Suprapubic skin (tissue), 4 donors: Measurements from ENCODE around the gene PEPD. TPM values are rescaled to one million over a fixed set of nuclear protein-coding genes. Genes with fewer than 3 reads are reported as not detected.

Source experiments
- DNase-seq, 2 donors: peaks; one replicate each; pipeline ENCODE4 v3.0.0-alpha.2; 2019; ENCODE audit warnings: low spot score in 2 of 2
- H3K27ac ChIP-seq: fragments of 200-600 bp; sonication (generic); one replicate; pipeline ENCODE4 v1.5.1; 2019
- H3K27me3 ChIP-seq: fragments of 200-600 bp; sonication (generic); one replicate; pipeline ENCODE4 v1.5.1; 2019
- H3K36me3 ChIP-seq: fragments of 200-600 bp; sonication (generic); one replicate; pipeline ENCODE4 v1.5.1; 2019
- H3K4me1 ChIP-seq: fragments of 200-600 bp; sonication (generic); one replicate; pipeline ENCODE4 v1.5.1; 2019
- H3K4me3 ChIP-seq: fragments of 200-600 bp; sonication (generic); one replicate; pipeline ENCODE4 v1.5.1; 2019; ENCODE audit warnings: mild to moderate bottlenecking
- H3K9me3 ChIP-seq: fragments of 200-600 bp; sonication (generic); one replicate; pipeline ENCODE4 v1.5.1; 2019
- EP300 ChIP-seq: sonication (generic); formaldehyde crosslinking; IDR thresholded peaks from one replicate; pipeline ENCODE4 v1.6.1; 2017; ENCODE audit warnings: antibody characterized with exemption
- POLR2A ChIP-seq, 2 donors: fragments of 450-650 bp; IDR thresholded peaks; one replicate each; pipeline ENCODE4 v1.6.1; 2017; ENCODE audit warnings: antibody characterized with exemption in 2 of 2, mild to moderate bottlenecking in 2 of 2, moderate library complexity in 2 of 2
- POLR2AphosphoS5 ChIP-seq, 3 donors: sonication (generic); formaldehyde crosslinking; IDR thresholded peaks; one replicate each; pipeline ENCODE4 v1.6.1; 2017; ENCODE audit warnings: antibody characterized with exemption in 3 of 3
- WGBS: methylation state at CpG from one replicate; pipeline ENCODE4 v1.1.5; 2018; 5-methylcytosine and 5-hydroxymethylcytosine counted together
- total RNA-seq, 4 donors: library from RNA; depleted of rRNA; stranded (reverse); fragments of >200 nt; gene quantifications; one replicate each; pipeline ENCODE4 v1.1.0, GENCODE V29; 2016
- TF ChIP-seq, protein P1 (sequence below), 2 donors: fragments of 200-600 bp in 1 of 2; fragments of 450-650 bp in 1 of 2; sonication (generic) in 1 of 2; IDR thresholded peaks; one replicate each; pipeline ENCODE4 v1.5.1; 2016 to 2019; ENCODE audit warnings: antibody characterized with exemption in 2 of 2, mild to moderate bottlenecking in 1 of 2, moderate library complexity in 1 of 2

Gene PEPD
- total RNA-seq, 4 donors from 2014 or later, result 35.2 to 73.8 (median 55.9) TPM

DNA sequence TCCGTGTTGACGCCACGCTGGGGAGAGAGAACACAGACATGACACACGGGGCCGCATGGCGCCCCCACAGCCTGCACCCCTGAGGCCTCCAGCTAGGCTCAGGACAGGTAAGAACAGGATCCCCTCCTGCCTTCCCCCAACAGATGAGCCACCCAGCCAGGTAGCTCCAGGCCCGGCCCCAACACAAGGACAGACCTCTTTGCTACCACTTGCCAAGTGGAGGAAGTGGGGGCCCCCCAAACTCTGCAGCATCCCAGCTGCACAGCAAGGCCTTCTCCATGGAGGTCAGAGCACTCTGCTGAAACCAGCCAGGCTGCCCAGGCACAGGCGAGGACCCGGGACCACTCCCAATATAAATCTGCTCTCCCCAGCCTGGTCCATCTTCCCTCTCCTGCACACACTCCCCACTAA lies 31.5 kb downstream of the PEPD start:
- Histone ChIP-seq H3K9me3 (no peaks in the 10 kb centered on the region), H3K4me3 (no peak overlapping the region), H3K4me1 (no peaks in the 10 kb centered on the region), H3K27ac (no peak overlapping the region), H3K27me3 (no peaks in the 10 kb centered on the region), H3K36me3 (peaks cover 24% of the 10 kb centered on the region)
- no peak for TF ChIP-seq POLR2AphosphoS5 (IDR thresholded peaks at IDR 0.05)
- TF ChIP-seq, protein P1, sequence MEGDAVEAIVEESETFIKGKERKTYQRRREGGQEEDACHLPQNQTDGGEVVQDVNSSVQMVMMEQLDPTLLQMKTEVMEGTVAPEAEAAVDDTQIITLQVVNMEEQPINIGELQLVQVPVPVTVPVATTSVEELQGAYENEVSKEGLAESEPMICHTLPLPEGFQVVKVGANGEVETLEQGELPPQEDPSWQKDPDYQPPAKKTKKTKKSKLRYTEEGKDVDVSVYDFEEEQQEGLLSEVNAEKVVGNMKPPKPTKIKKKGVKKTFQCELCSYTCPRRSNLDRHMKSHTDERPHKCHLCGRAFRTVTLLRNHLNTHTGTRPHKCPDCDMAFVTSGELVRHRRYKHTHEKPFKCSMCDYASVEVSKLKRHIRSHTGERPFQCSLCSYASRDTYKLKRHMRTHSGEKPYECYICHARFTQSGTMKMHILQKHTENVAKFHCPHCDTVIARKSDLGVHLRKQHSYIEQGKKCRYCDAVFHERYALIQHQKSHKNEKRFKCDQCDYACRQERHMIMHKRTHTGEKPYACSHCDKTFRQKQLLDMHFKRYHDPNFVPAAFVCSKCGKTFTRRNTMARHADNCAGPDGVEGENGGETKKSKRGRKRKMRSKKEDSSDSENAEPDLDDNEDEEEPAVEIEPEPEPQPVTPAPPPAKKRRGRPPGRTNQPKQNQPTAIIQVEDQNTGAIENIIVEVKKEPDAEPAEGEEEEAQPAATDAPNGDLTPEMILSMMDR (IDR thresholded peaks at IDR 0.05), result no peak
- peak; percentile 40 to 63 for DNase-seq
- 79% methylated on average over 9 of the region's 9 CpGs for WGBS

DNA sequence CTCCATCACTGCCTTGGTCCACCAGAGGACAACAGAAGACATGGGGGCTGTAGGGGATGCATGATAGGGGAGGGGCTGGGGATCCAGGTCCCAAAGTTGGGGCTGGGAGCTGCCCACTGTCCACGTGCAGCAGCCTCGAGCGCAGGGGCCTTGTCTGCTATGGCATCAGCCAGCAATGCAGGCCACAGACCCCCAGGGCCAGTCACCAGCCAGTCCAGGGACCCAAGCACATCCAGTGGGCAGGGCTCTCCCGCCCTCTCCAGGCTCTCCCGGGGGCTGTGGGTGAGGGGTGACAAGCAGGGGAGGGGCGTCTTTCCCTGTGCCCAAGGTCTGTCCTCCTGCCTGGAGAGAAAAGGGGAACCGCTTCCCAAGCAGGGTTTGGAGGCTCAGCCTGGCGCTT lies 32.8 kb downstream of the PEPD start:
- no peaks in the 10 kb centered on the region for H3K4me1 ChIP-seq
- H3K27ac ChIP-seq, result no peak overlapping the region
- peak; percentile 38 to 63 for DNase-seq
- TF ChIP-seq EP300, result no peak
- no peak for TF ChIP-seq POLR2A (IDR thresholded peaks at IDR 0.05)
- no peak for TF ChIP-seq POLR2AphosphoS5 (IDR thresholded peaks at IDR 0.05)
- TF ChIP-seq, protein P1 (IDR thresholded peaks at IDR 0.05), result no peak
- H3K36me3 ChIP-seq, result peaks cover 27% of the 10 kb centered on the region
- no peak overlapping the region for H3K4me3 ChIP-seq
- H3K27me3 ChIP-seq, result no peaks in the 10 kb centered on the region
- 98% methylated on average over 5 of the region's 8 CpGs for WGBS
- H3K9me3 ChIP-seq, result peaks cover 5% of the 10 kb centered on the region

DNA sequence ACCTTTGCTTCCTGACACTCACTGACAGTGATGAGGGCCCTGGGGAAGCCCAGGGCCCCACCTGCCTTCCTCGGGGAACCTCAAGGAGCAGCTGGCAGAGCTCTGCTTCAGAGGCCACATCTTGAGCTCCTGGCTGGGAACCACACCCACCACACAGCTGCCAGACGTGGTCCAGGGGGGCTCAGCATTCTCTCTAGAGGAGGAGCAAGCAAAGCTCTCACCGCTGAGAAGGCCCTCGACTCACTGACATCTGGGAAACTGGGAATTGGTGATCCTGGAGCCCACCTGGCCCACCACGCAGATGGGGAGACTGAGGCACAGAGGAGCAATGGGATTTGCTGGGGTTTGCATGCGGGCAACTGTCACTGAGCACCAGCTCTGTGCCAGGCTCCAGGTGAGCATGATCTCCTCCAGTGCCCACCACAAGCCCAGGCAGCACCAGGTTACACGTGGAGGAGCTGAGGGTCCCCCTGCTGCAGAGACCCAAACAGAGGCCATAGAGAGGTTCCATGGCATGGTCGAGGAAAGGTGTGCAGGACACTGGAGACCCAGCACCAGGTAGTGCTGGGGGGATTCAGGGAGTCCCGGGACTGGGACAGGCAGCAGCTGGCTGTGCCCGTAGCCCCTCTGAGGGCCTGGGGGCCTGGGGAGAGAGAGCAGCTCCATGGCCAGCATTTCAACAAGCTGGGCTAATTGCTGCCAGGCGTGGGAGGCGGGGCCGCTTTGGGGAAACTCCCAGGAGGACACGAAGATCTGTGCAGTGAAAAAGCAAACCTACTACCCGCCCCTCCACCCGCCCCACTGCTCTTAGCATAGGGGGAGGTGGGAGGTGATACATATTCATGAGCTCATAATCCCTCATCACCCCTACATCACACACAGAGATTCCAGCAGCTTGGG lies 33.4 kb downstream of the PEPD start:
- WGBS, result 69% methylated on average over 6 of the region's 16 CpGs
- peaks cover 9% of the 10 kb centered on the region for H3K9me3 ChIP-seq
- no peak overlapping the region for H3K4me3 ChIP-seq
- H3K36me3 ChIP-seq, result peaks cover 33% of the 10 kb centered on the region
- peak; percentile 49 to 68 for DNase-seq
- TF ChIP-seq POLR2AphosphoS5 (IDR thresholded peaks at IDR 0.05) (no peak), EP300 (no peak), POLR2A (IDR thresholded peaks at IDR 0.05) (no peak)
- TF ChIP-seq, protein P1 (IDR thresholded peaks at IDR 0.05), result no peak
- no peaks in the 10 kb centered on the region for H3K4me1 ChIP-seq
- H3K27ac ChIP-seq, result no peak overlapping the region
- no peaks in the 10 kb centered on the region for H3K27me3 ChIP-seq

DNA sequence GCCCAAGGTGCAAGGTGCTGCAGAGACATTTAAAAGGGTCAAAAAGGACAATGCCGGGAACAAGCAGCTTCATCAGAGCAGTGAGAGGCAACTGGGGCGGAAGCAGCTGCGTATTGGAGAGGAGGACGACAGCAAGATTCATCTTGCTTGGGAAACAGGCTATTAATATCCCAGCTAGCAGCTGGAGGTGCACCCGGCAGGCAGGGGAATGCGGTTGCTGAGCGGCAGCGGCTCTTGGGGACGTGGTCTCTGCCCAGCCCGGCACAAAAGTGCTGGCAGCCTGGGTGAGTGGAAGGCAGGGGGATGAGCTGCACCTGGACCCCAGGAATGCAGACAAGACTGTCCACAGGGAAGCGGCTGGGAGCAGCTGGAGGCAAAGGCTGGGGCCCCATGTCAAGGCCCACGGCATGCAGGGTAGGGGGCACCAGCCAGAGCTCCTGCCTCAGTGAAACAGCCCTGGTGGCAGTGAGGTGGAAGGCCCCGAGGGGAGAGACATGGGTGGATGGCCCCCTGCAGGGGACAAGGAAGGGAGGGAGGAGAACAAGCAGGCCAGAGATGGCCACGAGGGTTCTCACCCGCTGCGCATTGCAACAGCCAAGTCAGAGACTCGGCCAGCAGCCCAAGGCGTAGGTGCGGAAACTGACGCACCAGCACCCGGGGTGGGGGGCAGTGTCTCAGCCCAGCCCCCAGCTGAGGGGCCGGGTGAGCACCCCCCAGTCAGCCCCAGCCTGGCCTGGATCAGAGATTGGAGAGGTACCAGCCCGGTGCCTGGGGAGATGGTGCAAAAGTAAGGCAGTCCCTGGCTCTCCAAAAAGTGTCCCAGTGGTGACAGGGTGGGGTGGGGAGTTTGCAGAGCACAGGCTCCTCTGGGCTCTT lies 34.4 kb downstream of the PEPD start:
- Histone ChIP-seq H3K27ac (no peak overlapping the region), H3K4me1 (no peaks in the 10 kb centered on the region), H3K9me3 (peaks cover 15% of the 10 kb centered on the region), H3K36me3 (peaks cover 33% of the 10 kb centered on the region), H3K4me3 (no peak overlapping the region), H3K27me3 (no peaks in the 10 kb centered on the region)
- peak; percentile 50 to 54 for DNase-seq
- TF ChIP-seq, protein P1 (IDR thresholded peaks at IDR 0.05), result no peak
- TF ChIP-seq POLR2A (IDR thresholded peaks at IDR 0.05), result no peak
- TF ChIP-seq EP300, result no peak
- TF ChIP-seq POLR2AphosphoS5 (IDR thresholded peaks at IDR 0.05), result no peak
- 69% methylated on average over 22 of the region's 23 CpGs for WGBS

GRCh38 chr19:33486407-33486806 lies 35.2 kb downstream of the PEPD start:
- TF ChIP-seq EP300, result no peak
- no peak for TF ChIP-seq POLR2AphosphoS5 (IDR thresholded peaks at IDR 0.05)
- TF ChIP-seq, protein P1 (IDR thresholded peaks at IDR 0.05), result no peak
- TF ChIP-seq POLR2A (IDR thresholded peaks at IDR 0.05), result no peak
- Histone ChIP-seq H3K36me3 (peaks cover 33% of the 10 kb centered on the region), H3K27me3 (no peaks in the 10 kb centered on the region), H3K4me1 (no peaks in the 10 kb centered on the region), H3K4me3 (no peak overlapping the region), H3K9me3 (peaks cover 15% of the 10 kb centered on the region), H3K27ac (no peak overlapping the region)
- 83% methylated on average over 6 of the region's 8 CpGs for WGBS
- peak; percentile 49 to 59 for DNase-seq
